ENCODE measurements around the gene CTNND2.

Gene CTNND2

DNA sequence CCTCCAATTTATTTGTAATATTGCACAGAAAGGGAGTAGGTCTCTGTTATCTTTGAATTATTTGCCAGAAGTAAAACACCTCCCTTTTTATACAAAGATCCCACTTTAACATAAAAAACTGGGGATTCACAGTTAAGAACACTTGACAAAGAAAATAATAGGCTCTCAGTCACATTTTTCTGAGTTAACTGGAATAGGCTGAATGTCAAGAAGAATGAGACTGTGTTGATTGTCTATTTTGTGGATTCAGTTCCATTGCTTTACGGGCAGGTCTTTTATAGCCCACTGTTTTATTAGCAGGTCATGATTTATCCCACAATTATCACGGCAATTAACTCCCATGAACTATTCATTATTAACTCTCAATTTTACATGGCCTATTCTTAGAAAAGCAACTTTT lies 427.4 kb downstream of the CTNND2 start:
- Histone ChIP-seq H3K4me1 (ENCODE audit: control insufficient read depth in 1 of 2, insufficient read depth in 2 of 2, low read length in 2 of 2) (no peaks in the 10 kb centered on the region), H3K4me3 (ENCODE audit: low read depth in 1 of 2, low read length in 2 of 2) (no peak overlapping the region), H3K36me3 (ENCODE audit: control insufficient read depth in 1 of 2, insufficient read depth in 2 of 2, low read length in 2 of 2) (no peaks in the 10 kb centered on the region), H3K9me3 (ENCODE audit: control insufficient read depth in 1 of 2, low read length in 2 of 2) (no peaks in the 10 kb centered on the region), H3K27ac (ENCODE audit: low read depth, low read length) (no peak overlapping the region), H3K9ac (ENCODE audit: low read depth in 1 of 2, low read length in 2 of 2) (no peak overlapping the region), H3K27me3 (ENCODE audit: control insufficient read depth in 1 of 2, insufficient read depth in 2 of 2, low read length in 2 of 2) (no peaks in the 10 kb centered on the region)

DNA sequence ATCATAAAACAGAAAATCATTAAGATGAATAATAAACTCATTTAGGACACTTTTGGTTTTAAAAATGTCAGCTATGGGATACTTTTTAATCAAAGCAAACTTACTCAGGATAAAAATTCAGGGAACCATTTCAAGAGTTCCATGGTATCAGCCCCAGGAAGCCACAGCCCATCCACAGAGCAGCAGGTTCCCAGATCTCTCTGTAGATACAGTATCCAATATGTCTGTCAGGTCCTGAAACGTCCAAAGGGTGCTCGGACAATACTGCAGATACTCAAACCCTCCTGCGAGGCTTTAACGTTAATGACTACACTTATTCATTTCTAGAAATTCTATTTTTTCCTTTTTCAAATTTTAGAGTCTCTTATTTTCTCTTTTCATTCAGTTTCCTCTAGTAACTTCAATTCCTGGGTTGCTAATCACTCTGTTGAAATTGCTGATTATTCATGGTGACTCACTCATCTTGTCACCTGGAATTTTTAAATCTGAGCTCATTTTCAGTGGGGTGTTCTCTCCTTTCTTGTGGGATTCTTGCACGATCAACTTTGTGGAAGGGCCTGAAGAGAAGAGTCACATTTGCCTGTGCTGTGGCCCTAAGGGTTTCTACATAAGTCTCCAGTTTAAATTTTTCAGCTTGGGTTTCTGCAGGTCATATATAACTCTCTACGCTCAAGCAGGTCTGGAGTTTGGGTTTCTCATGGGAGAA lies 435.8 kb downstream of the CTNND2 start:
- Histone ChIP-seq H3K27me3 (ENCODE audit: control insufficient read depth in 1 of 2, insufficient read depth in 2 of 2, low read length in 2 of 2) (no peaks in the 10 kb centered on the region), H3K4me1 (ENCODE audit: control insufficient read depth in 1 of 2, insufficient read depth in 2 of 2, low read length in 2 of 2) (no peaks in the 10 kb centered on the region), H3K36me3 (ENCODE audit: control insufficient read depth in 1 of 2, insufficient read depth in 2 of 2, low read length in 2 of 2) (no peaks in the 10 kb centered on the region), H3K4me3 (ENCODE audit: low read depth in 1 of 2, low read length in 2 of 2) (no peak overlapping the region), H3K27ac (ENCODE audit: low read depth, low read length) (no peak overlapping the region), H3K9ac (ENCODE audit: low read depth in 1 of 2, low read length in 2 of 2) (no peak overlapping the region), H3K9me3 (ENCODE audit: control insufficient read depth in 1 of 2, low read length in 2 of 2) (no peaks in the 10 kb centered on the region)

DNA sequence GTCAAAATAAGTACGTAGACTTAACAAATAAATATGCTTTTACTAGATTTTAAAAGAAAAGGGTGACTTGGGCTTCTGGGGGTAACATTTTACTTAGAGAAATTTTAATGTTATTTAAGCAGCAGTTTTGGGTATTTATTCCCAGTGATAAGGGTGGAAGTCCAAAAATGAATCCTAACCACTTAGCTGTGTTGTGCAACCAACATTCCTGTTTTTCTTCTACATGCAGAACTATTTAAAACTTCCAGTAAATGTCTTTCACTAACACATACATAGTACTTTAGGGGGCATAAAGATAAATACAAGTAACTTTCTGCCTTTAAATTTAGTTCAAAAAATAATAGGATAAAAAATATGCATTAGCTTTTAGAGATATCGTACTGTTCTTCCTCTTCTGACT lies 436.7 kb downstream of the CTNND2 start:
- no peaks in the 10 kb centered on the region for H3K4me1 ChIP-seq (ENCODE audit: control insufficient read depth in 1 of 2, insufficient read depth in 2 of 2, low read length in 2 of 2)
- H3K4me3 ChIP-seq (ENCODE audit: low read depth in 1 of 2, low read length in 2 of 2): no peak overlapping the region
- no peak overlapping the region for H3K9ac ChIP-seq (ENCODE audit: low read depth in 1 of 2, low read length in 2 of 2)

DNA sequence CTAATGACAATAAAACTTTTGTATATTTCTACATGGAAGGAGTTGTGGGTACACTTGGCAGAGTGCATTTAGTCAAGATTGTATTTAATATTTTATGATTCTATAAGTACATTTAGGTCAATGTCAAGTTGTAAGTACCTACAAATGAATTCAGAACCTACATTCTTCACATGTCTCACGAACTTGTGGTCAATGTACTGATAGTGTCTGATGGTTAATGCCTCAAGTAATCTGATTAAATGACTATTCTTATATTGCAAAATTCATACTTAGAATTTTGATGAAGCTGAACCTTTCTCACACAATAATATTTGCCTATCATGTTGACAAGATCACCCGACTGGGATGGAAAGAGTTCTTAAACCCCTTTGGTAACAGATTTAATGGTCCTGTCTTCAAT lies 444.5 kb downstream of the CTNND2 start:
- Histone ChIP-seq H3K4me3 (ENCODE audit: low read depth in 1 of 2, low read length in 2 of 2) (no peak overlapping the region), H3K9me3 (ENCODE audit: control insufficient read depth in 1 of 2, low read length in 2 of 2) (no peaks in the 10 kb centered on the region), H3K27ac (ENCODE audit: low read depth, low read length) (no peak overlapping the region), H3K9ac (ENCODE audit: low read depth in 1 of 2, low read length in 2 of 2) (no peak overlapping the region), H3K36me3 (ENCODE audit: control insufficient read depth in 1 of 2, insufficient read depth in 2 of 2, low read length in 2 of 2) (no peaks in the 10 kb centered on the region), H3K27me3 (ENCODE audit: control insufficient read depth in 1 of 2, insufficient read depth in 2 of 2, low read length in 2 of 2) (no peaks in the 10 kb centered on the region), H3K4me1 (ENCODE audit: control insufficient read depth in 1 of 2, insufficient read depth in 2 of 2, low read length in 2 of 2) (no peaks in the 10 kb centered on the region)

More for the DNA sequence above, 436.7 kb downstream of the CTNND2 start:
- H3K36me3 ChIP-seq (ENCODE audit: control insufficient read depth in 1 of 2, insufficient read depth in 2 of 2, low read length in 2 of 2): no peaks in the 10 kb centered on the region
- H3K27me3 ChIP-seq (ENCODE audit: control insufficient read depth in 1 of 2, insufficient read depth in 2 of 2, low read length in 2 of 2): no peaks in the 10 kb centered on the region
- H3K9me3 ChIP-seq (ENCODE audit: control insufficient read depth in 1 of 2, low read length in 2 of 2): no peaks in the 10 kb centered on the region
- H3K27ac ChIP-seq (ENCODE audit: low read depth, low read length): no peak overlapping the region

DNA sequence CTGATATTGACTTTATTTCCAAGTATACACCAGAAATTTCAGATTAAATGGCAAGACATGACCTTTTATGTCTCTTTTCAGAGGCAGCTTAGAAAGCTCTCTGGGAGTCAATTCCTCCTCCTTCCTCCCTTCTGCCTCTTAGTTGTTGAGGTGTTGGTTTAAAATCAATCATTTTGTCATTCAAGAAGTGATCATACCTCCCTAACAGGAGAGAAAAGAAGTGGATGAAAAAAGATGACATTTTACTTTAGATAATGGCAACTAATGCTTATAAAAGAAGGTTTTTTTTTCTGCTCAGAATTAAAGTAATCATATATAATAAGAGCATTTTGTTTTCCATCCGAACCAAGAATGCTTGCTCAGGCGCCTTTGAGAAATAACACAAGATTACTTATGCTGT lies 448.7 kb downstream of the CTNND2 start:
- Histone ChIP-seq H3K27ac (ENCODE audit: low read depth, low read length) (no peak overlapping the region), H3K4me3 (ENCODE audit: low read depth in 1 of 2, low read length in 2 of 2) (no peak overlapping the region), H3K9me3 (ENCODE audit: control insufficient read depth in 1 of 2, low read length in 2 of 2) (no peaks in the 10 kb centered on the region), H3K9ac (ENCODE audit: low read depth in 1 of 2, low read length in 2 of 2) (no peak overlapping the region), H3K4me1 (ENCODE audit: control insufficient read depth in 1 of 2, insufficient read depth in 2 of 2, low read length in 2 of 2) (no peaks in the 10 kb centered on the region), H3K27me3 (ENCODE audit: control insufficient read depth in 1 of 2, insufficient read depth in 2 of 2, low read length in 2 of 2) (no peaks in the 10 kb centered on the region), H3K36me3 (ENCODE audit: control insufficient read depth in 1 of 2, insufficient read depth in 2 of 2, low read length in 2 of 2) (no peaks in the 10 kb centered on the region)

DNA sequence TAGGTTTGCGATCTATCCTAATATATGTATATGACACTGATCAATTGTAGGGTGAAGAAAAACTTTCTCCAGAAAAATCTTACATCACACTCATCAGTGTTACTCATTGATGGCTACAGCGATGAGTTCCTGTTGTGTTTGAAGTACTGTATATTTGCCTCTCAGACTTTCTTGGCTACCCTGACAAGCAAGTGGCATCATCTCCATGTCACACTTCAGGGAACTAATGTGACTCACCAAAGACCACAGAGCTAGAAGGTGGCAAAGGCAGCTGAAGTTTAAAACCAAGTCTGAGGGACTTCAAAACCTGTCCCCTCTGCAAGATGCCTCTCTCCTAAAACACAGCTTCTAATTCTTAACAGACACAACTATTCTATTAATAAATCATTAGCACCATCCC lies 451.4 kb downstream of the CTNND2 start:
- no peak overlapping the region for H3K4me3 ChIP-seq (ENCODE audit: low read depth in 1 of 2, low read length in 2 of 2)
- no peaks in the 10 kb centered on the region for H3K27me3 ChIP-seq (ENCODE audit: control insufficient read depth in 1 of 2, insufficient read depth in 2 of 2, low read length in 2 of 2)
- no peaks in the 10 kb centered on the region for H3K36me3 ChIP-seq (ENCODE audit: control insufficient read depth in 1 of 2, insufficient read depth in 2 of 2, low read length in 2 of 2)
- H3K27ac ChIP-seq (ENCODE audit: low read depth, low read length): no peak overlapping the region
- no peaks in the 10 kb centered on the region for H3K4me1 ChIP-seq (ENCODE audit: control insufficient read depth in 1 of 2, insufficient read depth in 2 of 2, low read length in 2 of 2)
- H3K9ac ChIP-seq (ENCODE audit: low read depth in 1 of 2, low read length in 2 of 2): no peak overlapping the region
- no peaks in the 10 kb centered on the region for H3K9me3 ChIP-seq (ENCODE audit: control insufficient read depth in 1 of 2, low read length in 2 of 2)

DNA sequence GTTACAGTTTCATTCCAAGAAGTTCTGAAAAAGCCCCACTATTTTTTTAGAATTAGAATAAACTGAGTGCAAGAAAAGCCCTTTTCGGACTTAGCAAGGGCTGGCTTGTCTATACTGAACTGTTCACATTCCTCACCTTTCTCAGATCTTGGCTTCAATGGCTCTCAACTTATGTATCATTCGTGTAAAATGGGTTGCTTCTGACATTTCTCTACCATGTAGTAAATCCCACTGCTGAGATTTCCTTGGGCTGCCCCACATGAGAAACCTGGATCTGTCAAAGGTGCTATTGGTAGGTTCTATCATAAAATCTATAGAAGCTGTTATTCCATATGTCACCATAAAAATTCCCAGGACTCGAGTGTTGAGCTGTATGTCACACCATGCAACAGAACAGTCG lies 454.3 kb downstream of the CTNND2 start:
- Histone ChIP-seq H3K27ac (ENCODE audit: low read depth, low read length) (no peak overlapping the region), H3K9ac (ENCODE audit: low read depth in 1 of 2, low read length in 2 of 2) (no peak overlapping the region), H3K36me3 (ENCODE audit: control insufficient read depth in 1 of 2, insufficient read depth in 2 of 2, low read length in 2 of 2) (no peaks in the 10 kb centered on the region), H3K27me3 (ENCODE audit: control insufficient read depth in 1 of 2, insufficient read depth in 2 of 2, low read length in 2 of 2) (no peaks in the 10 kb centered on the region), H3K4me1 (ENCODE audit: control insufficient read depth in 1 of 2, insufficient read depth in 2 of 2, low read length in 2 of 2) (no peaks in the 10 kb centered on the region), H3K4me3 (ENCODE audit: low read depth in 1 of 2, low read length in 2 of 2) (no peak overlapping the region), H3K9me3 (ENCODE audit: control insufficient read depth in 1 of 2, low read length in 2 of 2) (no peaks in the 10 kb centered on the region)

DNA sequence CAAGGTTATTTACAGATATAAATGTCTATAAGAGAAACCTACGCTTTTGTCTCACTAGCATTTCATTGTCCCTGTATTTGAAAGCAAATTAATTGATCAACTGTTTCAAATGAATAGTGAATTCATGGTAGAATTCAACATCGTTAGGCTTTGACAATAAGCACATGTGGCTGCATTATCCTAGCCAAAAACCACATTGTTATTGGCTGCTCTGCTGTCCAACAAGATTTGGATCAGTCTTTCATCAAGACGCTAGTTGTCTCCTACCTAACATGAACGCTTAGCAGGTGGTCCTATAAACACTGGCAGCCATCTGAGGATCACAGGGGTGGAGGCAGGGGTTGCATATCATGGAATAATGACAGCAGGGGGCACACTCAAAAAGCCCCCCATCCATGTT lies 455.0 kb downstream of the CTNND2 start:
- Histone ChIP-seq H3K27ac (ENCODE audit: low read depth, low read length) (no peak overlapping the region), H3K4me3 (ENCODE audit: low read depth in 1 of 2, low read length in 2 of 2) (no peak overlapping the region), H3K36me3 (ENCODE audit: control insufficient read depth in 1 of 2, insufficient read depth in 2 of 2, low read length in 2 of 2) (no peaks in the 10 kb centered on the region), H3K4me1 (ENCODE audit: control insufficient read depth in 1 of 2, insufficient read depth in 2 of 2, low read length in 2 of 2) (no peaks in the 10 kb centered on the region), H3K27me3 (ENCODE audit: control insufficient read depth in 1 of 2, insufficient read depth in 2 of 2, low read length in 2 of 2) (no peaks in the 10 kb centered on the region), H3K9me3 (ENCODE audit: control insufficient read depth in 1 of 2, low read length in 2 of 2) (no peaks in the 10 kb centered on the region), H3K9ac (ENCODE audit: low read depth in 1 of 2, low read length in 2 of 2) (no peak overlapping the region)

DNA sequence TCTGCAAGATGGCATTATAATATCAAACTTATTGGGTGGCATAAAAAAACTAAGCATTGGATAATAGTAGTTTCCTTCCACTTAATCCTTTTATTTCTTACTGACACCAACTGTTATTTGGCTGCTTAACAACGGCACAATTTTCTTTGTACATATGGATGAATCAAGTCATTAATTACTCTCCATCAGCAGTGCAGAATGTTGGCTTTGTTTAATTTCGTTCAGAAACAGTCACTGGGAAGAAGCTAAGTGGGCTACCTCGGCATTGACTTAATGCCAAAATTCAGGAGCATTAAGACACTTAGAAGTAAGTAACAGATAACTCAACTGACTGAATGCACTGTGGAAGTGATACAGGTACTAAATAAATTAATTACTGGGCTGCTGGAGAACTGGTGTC lies 460.4 kb downstream of the CTNND2 start:
- Histone ChIP-seq H3K27me3 (ENCODE audit: control insufficient read depth in 1 of 2, insufficient read depth in 2 of 2, low read length in 2 of 2) (no peaks in the 10 kb centered on the region), H3K4me1 (ENCODE audit: control insufficient read depth in 1 of 2, insufficient read depth in 2 of 2, low read length in 2 of 2) (no peaks in the 10 kb centered on the region), H3K27ac (ENCODE audit: low read depth, low read length) (no peak overlapping the region), H3K4me3 (ENCODE audit: low read depth in 1 of 2, low read length in 2 of 2) (no peak overlapping the region), H3K9ac (ENCODE audit: low read depth in 1 of 2, low read length in 2 of 2) (no peak overlapping the region), H3K36me3 (ENCODE audit: control insufficient read depth in 1 of 2, insufficient read depth in 2 of 2, low read length in 2 of 2) (no peaks in the 10 kb centered on the region), H3K9me3 (ENCODE audit: control insufficient read depth in 1 of 2, low read length in 2 of 2) (no peaks in the 10 kb centered on the region)

DNA sequence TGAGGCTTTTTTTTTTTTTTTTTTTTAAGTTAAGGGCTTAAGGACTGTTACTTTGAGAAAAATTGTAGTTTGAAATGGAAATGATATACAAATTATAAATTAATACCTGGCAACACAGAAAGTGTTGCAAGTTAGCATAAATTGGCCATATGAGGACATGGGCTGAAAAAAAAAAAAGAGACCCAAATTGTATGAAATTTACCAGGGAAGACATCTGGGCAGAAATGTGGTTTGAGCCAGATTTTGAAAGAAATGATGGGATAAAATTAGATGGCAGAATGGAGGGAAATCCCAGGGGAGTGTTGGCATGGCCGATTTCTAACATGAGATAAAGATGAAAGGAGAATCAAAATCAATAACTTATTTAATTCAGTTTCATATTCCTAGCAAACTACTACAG lies 472.1 kb downstream of the CTNND2 start:
- no peaks in the 10 kb centered on the region for H3K36me3 ChIP-seq (ENCODE audit: control insufficient read depth in 1 of 2, insufficient read depth in 2 of 2, low read length in 2 of 2)
- H3K9ac ChIP-seq (ENCODE audit: low read depth in 1 of 2, low read length in 2 of 2): no peak overlapping the region
- no peak overlapping the region for H3K4me3 ChIP-seq (ENCODE audit: low read depth in 1 of 2, low read length in 2 of 2)
- no peak overlapping the region for H3K27ac ChIP-seq (ENCODE audit: low read depth, low read length)
- H3K4me1 ChIP-seq (ENCODE audit: control insufficient read depth in 1 of 2, insufficient read depth in 2 of 2, low read length in 2 of 2): no peaks in the 10 kb centered on the region
- no peaks in the 10 kb centered on the region for H3K27me3 ChIP-seq (ENCODE audit: control insufficient read depth in 1 of 2, insufficient read depth in 2 of 2, low read length in 2 of 2)
- H3K9me3 ChIP-seq (ENCODE audit: control insufficient read depth in 1 of 2, low read length in 2 of 2): no peaks in the 10 kb centered on the region

DNA sequence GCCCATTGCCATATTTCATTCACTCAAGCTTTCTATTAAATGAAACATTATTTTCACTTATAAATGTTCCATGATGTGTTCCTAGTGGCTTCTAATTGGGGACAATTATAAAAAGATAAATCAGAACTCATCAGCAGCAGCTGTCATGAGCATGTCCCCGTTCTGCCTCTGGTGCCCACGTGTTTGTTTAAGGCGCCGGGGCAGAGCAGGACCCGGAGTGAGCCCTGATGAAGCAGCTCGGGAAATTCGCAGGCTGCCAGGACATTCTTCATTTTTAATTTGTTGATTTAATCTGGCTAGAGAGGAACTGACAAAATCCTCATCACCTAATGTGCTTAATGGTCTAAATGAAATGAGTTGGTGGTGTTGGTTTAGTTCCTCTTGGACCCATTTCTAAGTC lies 475.0 kb downstream of the CTNND2 start:
- H3K4me3 ChIP-seq (ENCODE audit: low read depth in 1 of 2, low read length in 2 of 2): no peak overlapping the region
- no peaks in the 10 kb centered on the region for H3K9me3 ChIP-seq (ENCODE audit: control insufficient read depth in 1 of 2, low read length in 2 of 2)
- no peaks in the 10 kb centered on the region for H3K36me3 ChIP-seq (ENCODE audit: control insufficient read depth in 1 of 2, insufficient read depth in 2 of 2, low read length in 2 of 2)
- H3K27ac ChIP-seq (ENCODE audit: low read depth, low read length): no peak overlapping the region
- H3K4me1 ChIP-seq (ENCODE audit: control insufficient read depth in 1 of 2, insufficient read depth in 2 of 2, low read length in 2 of 2): no peaks in the 10 kb centered on the region
- H3K9ac ChIP-seq (ENCODE audit: low read depth in 1 of 2, low read length in 2 of 2): no peak overlapping the region
- no peaks in the 10 kb centered on the region for H3K27me3 ChIP-seq (ENCODE audit: control insufficient read depth in 1 of 2, insufficient read depth in 2 of 2, low read length in 2 of 2)

Measured in duodenal mucosa (tissue), 2 donors.